ENCODE measurements around the gene SCAP.

DNA sequence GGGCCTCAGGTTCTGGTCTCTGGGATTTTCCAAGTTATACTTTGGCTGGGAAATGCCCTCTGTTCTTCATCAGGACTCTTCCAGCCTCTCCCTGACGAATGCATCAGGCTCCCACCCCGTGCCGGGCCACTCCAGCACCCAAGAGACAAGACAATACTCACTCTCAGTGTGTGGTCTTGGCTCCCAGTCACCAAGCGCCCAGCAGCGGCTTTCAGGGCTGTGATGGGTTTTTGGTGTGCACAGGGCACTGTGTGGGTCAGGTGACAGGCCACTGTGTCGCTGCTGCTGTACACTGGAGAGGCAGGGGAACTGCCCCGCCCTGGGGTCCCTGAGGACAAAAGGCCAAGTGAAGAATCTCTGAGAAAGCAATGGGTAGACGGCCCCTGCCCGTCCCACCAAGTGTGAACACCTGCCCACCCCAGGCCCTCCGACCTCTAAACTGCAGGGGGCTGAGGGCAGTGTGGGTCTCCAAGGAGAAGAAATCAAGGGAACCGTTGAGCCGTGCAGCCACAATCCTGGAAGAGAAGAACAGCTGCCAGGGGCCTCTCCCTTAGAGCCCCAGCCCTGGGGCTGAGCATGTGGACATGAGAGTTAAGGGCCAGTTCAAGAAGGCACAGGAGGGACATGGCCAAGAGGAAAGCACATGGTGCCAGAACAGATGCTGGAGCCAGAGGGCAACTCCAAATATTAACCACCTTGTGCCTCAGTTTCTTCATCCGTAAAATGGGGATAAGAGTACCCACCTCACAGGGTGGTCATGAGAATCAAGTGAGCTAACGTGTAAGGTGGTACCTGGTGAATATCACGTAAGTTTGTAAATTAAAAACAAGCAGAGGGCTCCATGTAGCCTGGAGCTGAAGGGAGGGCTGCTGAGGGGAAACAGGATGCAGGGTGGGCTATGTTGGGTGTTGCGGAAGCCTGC lies 60.8 kb downstream of the SCAP start:
- peak in 2 of 3 donors; percentile 24 to 38 for TF ChIP-seq POLR2AphosphoS5 (IDR thresholded peaks at IDR 0.05)
- TF ChIP-seq, protein P1, sequence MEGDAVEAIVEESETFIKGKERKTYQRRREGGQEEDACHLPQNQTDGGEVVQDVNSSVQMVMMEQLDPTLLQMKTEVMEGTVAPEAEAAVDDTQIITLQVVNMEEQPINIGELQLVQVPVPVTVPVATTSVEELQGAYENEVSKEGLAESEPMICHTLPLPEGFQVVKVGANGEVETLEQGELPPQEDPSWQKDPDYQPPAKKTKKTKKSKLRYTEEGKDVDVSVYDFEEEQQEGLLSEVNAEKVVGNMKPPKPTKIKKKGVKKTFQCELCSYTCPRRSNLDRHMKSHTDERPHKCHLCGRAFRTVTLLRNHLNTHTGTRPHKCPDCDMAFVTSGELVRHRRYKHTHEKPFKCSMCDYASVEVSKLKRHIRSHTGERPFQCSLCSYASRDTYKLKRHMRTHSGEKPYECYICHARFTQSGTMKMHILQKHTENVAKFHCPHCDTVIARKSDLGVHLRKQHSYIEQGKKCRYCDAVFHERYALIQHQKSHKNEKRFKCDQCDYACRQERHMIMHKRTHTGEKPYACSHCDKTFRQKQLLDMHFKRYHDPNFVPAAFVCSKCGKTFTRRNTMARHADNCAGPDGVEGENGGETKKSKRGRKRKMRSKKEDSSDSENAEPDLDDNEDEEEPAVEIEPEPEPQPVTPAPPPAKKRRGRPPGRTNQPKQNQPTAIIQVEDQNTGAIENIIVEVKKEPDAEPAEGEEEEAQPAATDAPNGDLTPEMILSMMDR (IDR thresholded peaks at IDR 0.05 in 8 of 11, conservative IDR thresholded peaks at IDR 0.05 in 3 of 11) = no peak

Data from spleen (tissue), 7 donors.